RKO (cell line): ENCODE results near the gene ABCA4.
A peak's percentile ranks its signal among the peaks of the same experiment; 100 is the strongest.

Experiments used
- DNase-seq: peaks from one replicate; pipeline ENCODE4 v3.0.0-alpha.2; 2016; ENCODE audit warnings: low spot score

Gene ABCA4

GRCh38 chr1:94027721-94028515, 93.0 kb downstream of the ABCA4 start:
- no peak for DNase-seq

GRCh38 chr1:94026619-94027380, 94.1 kb downstream of the ABCA4 start:
- no peak for DNase-seq

DNA sequence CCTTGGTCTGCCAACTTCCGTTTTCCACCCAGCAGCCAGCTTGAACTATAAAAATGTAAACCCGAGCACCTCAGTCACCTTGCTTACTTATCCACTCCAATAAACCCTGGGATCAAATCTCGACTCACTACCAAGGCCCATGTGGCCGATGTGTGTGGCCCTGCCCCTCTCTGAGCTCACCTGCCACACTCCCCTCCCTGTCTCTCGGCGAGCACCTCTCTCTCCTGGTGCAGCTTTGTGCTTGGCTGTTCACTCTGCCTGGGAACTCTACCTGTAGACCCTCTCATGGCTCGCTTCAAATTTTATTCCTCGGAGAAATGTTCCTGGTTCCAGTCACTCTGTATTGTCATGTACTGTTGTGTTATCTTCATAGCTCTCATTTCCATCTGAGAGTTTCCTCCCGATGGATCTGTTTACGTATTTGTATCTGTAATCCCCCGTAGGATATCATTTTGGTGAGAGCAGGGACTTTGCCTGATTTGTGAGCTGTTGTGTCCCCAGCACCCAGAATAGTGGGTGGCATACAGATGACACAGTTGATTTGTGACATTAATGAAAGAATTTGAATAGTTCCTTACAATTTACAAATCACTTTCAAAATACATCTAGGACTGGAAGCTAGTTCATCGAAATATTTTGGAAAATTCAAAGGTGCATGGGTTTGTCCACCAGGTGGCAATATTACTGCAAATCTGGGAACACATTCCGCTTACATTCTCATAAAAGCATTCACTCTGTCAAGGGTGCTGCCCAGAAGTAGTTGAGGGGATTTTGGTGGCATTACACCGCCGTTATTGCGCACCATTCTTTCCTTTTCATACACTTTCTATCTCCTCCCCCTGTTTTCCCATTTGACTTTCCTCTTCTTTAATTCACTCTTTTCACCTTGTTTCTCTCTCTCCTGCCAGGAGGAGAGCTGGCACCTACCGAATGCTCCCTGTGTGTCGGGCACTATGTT, 95.3 kb downstream of the ABCA4 start:
- peak; percentile 70 for DNase-seq

GRCh38 chr1:94024104-94024792, 96.7 kb downstream of the ABCA4 start:
- DNase-seq: no peak

- DNase-seq: no peak
These were observed 98.3 kb downstream of the ABCA4 start for GRCh38 chr1:94022471-94023189.

GRCh38 chr1:94020764-94021579, 100.0 kb downstream of the ABCA4 start:
- peak; percentile 6 for DNase-seq

DNA sequence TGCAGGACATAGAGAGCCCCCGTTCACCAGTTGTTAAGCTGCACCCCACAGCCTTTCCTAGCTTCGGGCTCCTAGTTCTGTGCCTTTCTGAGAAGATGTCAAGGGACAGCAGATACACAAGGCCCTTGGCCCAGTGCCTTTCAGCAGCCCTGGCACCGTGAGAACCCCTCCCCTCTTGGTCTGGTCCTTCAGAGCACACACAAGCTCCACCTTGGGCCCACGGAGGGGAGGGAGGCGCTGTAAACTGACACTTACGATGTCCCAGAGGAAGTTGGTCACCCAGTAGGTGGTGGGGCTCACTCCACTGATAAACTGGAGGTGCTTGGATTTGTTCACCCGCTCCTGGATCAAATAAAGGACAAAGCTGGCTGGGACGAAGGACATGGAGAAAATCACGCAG, 101.6 kb downstream of the ABCA4 start:
- DNase-seq: no peak

DNA sequence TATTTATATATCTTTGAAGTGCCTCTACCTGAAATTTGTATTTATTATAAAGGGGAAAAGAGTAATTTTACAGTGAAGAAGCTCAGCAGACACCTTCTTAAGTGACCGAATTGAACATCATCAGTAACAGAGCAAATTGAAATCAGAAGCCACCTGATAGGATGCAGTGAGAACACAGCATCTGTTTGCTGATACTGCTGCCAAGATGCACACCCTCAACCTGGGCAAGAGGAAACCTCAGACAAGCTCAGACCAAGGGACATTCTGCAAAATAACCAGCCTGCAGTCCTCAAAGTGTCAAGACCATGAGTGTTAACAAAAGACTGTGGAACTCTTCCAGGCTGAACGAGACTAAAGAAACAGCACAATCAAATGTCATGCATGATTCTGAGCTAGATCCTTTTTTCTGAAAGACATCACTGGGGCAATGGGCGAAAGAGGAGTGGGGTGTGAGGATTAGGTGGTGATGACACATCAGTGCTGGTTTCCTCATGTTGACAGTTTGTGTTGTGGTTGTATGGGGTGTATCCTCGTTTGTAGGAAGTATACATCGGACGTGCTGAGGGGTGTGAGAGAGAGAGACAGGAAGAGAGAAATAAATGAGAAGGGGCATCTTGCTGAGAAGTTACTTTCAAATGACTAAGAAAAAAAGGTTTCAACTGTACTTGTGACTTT, 103.7 kb downstream of the ABCA4 start:
- no peak for DNase-seq

DNA sequence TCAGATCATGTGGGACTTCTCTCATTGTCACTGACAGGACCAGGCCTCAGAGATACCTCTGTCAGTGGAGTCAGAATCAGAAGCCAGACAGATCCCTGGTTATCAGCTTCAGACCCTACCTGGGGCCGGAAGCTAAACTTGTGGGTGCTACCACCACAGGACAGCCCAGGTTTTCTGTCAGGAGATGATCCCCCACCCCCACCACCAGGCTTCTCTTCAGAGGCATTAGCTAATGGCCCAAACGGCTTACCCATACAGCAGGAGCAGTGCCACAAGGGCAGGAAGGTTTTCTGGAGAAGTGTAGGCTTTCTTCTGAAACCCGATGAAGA, 105.5 kb downstream of the ABCA4 start:
- no peak for DNase-seq

DNA sequence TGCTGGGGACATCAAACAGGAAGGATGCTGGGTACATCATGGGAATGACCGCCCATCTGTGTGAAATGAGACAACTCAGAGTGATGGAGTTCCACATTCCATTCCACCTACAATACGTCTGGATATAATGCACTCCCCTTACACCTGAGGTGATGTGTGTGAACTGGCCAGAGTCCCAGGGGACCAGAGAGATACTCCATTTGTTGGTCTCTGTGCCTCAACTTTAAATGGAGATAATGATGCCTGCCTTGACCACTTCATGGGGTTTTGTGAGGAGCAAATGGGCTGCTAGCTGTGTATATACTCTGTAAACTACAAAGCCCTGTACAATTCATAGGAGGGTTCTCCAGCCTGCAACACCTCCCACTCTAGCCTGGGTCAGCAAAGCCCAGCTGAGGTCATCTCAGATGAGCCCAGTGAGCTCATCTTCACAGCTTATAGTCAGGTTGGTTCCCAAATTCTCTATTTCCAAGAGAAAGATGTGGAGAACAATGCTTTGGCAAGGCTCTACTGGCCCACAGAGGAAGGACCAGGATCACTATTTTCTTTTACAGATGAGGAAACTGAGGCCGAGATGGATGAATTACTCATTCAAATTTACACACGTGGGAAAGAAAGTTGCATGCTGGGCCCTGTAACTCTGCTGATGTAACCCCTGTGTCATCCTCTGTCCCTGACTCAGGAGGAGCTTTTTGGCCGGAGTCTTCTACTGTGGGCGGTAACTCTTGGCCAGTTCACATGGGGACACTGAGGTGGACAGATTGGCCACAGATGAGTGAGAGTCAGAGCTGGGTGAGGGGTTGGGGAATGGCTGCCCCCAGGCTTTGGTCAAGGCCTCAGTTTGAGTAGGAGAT, 106.1 kb downstream of the ABCA4 start:
- DNase-seq: peak; percentile 39

- DNase-seq: no peak
These were observed 106.9 kb downstream of the ABCA4 start for GRCh38 chr1:94014087-94014486.

- no peak for DNase-seq
These were observed 107.5 kb downstream of the ABCA4 start for GRCh38 chr1:94013367-94013878.

- DNase-seq: no peak
These were observed 108.1 kb downstream of the ABCA4 start for GRCh38 chr1:94012708-94013366.

DNA sequence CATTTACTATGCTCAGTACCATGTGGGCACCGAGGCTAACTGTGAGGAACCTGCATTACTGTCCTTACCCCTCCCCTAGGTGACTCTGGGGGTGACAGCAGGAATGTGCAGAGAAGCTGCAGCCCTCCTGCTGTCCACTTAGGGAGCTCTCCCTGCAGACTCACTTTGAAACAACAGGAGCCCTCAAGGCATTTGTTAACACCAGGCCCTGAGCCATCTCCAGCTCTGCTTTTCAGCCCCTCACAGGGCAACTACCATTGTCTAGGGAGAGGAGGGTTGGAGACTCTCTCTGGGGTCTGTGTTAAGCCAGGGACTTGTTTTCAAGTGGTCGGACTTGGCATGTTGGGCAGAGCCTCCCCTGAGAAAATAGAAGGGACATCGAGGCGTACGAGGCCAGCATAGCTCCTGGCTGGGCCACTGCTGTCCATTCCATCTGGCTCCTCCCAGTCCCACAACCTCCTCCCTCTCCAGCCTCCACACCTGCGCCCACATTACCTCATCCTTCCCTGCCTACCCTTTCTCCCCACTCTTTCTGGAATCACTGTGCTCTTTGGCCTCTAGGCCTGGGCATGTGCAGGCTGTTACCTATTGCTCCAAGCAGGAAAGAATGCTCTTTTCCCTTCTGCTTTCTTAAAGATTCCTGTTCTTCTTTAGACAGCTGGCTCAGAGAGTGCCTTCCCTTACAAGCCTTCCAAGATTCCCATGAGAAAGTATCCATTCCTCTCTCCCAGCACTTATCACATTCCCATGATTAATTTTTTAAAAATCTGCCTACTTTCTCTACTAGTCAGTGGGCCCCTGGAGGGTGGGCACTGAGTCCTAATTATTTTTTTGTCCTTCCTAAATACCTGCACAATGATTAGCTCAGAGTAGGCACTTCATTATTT, 109.0 kb downstream of the ABCA4 start:
- DNase-seq: no peak

DNA sequence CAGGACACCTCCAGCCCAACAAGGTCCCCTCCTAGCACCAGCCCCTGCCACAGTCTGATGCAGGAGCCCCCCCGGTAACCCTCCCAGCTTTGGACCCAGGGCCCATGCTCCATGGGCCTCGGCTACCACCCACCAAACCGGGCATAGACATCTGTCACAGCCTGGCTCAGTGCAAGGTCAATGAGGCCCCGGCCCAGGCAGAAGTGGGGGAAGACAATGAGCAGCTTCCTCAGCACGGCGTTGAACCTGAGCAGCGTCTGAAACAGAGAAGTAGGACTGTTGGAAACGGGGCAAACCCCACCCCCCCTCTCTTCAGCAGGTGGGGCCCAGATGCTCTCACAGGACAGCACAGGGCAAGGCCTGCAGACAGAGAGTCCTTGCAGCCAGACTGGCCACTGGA, 109.8 kb downstream of the ABCA4 start:
- DNase-seq: no peak

DNA sequence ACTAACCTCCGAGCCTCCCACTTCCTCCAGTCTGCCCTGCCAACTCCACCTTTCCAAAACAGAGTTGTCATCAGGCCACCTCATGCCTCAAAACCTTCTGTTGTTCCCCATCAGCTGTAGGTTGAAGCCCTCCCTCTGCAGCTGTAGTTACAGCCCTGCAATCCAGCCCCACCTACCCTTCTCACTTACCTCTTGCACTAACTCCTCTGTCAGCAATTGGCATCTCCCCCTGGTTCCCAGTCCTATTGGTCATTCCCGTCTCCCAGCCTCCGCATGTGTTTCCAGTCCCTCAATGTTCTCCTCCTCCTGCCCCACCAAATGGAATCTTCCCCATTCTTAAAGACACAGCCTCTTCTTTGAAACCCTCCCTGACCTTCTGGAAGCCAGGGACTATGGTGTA, 111.6 kb downstream of the ABCA4 start:
- no peak for DNase-seq

DNA sequence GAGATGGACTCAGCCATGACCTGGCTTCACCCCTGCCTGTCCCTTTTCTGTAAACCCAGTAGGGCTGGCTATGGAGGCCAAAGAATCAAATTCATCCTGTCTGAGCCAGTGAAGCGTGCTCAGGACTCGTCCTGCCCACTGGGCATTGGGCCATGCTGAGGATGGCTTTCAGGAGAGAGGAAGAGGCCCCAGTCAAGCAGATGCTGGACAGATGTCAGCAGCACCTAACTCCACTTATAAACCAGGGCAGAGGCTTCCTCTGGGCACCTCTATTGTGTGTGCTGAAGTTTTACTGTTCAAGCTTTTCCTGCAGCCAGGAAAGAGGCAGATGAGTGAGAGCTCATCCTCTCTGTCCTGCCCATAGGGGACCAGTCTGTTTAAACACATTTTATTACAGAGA, 114.3 kb downstream of the ABCA4 start:
- no peak for DNase-seq
